ENCODE measurements around the gene GDF10. TPM values are rescaled to one million over a fixed set of nuclear protein-coding genes. Genes with fewer than 3 reads are reported as not detected.

The GDF10 gene, protein sequence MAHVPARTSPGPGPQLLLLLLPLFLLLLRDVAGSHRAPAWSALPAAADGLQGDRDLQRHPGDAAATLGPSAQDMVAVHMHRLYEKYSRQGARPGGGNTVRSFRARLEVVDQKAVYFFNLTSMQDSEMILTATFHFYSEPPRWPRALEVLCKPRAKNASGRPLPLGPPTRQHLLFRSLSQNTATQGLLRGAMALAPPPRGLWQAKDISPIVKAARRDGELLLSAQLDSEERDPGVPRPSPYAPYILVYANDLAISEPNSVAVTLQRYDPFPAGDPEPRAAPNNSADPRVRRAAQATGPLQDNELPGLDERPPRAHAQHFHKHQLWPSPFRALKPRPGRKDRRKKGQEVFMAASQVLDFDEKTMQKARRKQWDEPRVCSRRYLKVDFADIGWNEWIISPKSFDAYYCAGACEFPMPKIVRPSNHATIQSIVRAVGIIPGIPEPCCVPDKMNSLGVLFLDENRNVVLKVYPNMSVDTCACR
- total RNA-seq, result 1 to 10 TPM in 1 of 4 donors, under 1 TPM in 3; 0.48 to 2.4 (median 0.66) TPM

DNA sequence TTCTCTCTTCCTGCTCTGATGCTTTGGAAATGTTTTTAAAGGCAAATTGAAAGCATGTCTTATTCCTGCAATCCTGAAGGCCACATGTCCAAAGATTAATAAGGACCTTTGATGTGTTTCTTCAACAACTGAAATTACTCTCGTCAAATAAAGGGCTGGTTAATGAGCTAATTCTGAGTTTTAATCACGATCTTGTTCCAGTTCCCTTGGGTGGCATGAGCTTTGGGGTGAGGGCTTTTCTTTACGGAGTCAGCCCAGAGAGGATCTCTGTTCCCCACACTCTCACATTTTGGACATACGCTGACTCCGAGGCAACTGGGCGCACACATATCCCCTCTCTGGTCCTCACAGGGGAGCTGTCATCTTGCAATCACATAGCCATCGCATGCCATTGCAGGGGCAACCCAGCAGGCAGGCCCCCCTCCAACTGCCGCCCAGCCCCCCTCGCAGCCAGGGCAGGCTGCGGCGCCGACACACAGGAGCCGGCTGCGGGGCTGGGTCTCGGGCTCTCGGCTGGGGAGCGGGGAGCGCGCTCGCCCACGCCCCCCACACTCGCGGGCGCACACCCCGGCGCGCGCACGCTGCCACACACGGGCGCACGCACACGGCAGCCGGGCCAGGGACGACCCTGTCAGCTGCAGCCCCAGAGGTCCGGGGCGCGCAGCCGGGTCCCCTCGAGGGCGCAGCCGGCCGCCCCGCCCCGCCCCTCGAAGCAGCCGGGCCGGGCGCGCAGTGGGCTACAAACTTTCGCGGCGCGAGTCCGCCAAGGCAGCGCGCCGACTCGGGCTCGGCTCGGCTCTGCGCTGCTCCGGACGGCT, at the start of gene GDF10:
TSS of gene GDF10 (plus strand) at position 587 of the 818 bp plus-strand sequence. CDS start 455 bp downstream, outside the sequence.
- no peak for ATAC-seq (ENCODE audit: low FRiP score)
- TF ChIP-seq, protein P1, sequence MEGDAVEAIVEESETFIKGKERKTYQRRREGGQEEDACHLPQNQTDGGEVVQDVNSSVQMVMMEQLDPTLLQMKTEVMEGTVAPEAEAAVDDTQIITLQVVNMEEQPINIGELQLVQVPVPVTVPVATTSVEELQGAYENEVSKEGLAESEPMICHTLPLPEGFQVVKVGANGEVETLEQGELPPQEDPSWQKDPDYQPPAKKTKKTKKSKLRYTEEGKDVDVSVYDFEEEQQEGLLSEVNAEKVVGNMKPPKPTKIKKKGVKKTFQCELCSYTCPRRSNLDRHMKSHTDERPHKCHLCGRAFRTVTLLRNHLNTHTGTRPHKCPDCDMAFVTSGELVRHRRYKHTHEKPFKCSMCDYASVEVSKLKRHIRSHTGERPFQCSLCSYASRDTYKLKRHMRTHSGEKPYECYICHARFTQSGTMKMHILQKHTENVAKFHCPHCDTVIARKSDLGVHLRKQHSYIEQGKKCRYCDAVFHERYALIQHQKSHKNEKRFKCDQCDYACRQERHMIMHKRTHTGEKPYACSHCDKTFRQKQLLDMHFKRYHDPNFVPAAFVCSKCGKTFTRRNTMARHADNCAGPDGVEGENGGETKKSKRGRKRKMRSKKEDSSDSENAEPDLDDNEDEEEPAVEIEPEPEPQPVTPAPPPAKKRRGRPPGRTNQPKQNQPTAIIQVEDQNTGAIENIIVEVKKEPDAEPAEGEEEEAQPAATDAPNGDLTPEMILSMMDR (IDR thresholded peaks at IDR 0.05), result no peak

GRCh38 chr10:47252093-47252780, 47.8 kb upstream of the GDF10 start:
- no peak for DNase-seq (ENCODE audit: low spot score)
- TF ChIP-seq, protein P1 (IDR thresholded peaks at IDR 0.05), result no peak
- ATAC-seq (ENCODE audit: low FRiP score), result no peak

More for the DNA sequence above, at the start of gene GDF10:
- DNase-seq (ENCODE audit: low spot score), result no peak

DNA sequence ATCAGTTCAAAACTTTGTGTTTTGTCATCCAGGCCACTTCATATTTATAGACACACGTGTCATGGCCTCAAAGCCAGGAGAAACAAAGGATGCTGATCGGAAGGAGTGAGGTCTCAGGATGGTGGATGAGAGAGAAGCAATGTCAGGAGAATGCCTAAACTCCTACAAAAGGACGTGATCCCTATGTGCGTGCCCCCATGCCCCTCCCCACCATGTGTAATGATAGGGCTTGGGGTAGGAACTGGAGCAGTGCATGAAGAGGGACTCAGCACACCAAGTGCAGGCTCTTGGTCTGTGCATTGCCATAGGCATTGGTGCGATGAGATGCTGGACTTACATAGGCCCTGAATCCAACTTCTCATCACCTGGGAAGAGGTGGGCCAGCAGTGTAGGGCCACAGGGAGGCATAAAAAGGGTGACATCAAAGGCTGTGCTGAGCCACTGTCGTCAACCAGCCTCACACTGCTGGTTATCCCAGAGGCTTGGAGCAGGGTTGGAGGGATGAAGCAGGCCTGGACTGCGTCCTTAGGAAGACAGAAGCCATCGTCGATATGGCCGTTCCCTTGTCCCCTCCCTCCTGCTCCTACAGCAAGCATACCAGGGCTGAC, 46.9 kb upstream of the GDF10 start:
- TF ChIP-seq, protein P1 (IDR thresholded peaks at IDR 0.05), result no peak
- ATAC-seq (ENCODE audit: low FRiP score), result no peak
- DNase-seq (ENCODE audit: low spot score), result no peak

DNA sequence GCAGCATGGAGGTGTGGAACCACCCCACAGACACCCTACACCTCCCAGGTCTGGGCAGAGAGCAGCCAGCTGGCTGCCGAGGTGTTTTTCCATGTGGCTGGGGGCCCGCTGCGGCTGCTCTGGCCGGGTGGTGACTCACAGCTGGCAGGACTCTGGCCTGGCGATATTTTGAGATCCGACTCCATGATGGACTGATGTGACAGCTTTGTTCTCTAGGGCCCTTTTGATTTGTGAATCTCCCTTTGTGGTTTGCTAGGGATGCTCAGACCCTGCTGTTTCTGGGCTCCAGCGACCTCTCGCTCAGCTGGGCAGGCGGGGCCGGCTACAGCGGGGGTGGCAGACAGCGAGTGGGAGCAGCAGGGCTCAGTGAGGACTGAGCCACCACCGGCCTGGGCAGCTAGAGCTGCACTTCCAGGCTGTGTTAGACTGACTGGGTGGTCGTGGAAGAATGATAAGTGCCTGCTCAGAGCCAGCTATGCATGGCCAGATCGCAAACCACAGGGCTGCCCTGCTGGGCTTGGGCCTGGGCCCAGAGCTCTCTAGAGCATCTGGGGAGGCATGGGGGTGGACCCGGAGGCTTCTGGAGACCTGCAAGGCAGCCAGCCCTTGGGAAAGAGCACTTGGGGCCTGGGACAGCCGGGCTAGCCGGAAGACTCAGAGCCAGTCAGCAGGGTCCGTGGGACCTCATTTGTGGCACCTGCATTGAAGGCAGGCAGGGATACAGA, 46.2 kb upstream of the GDF10 start:
- ATAC-seq (ENCODE audit: low FRiP score) (no peak), DNase-seq (ENCODE audit: low spot score) (no peak)
- TF ChIP-seq, protein P1 (IDR thresholded peaks at IDR 0.05), result no peak

DNA sequence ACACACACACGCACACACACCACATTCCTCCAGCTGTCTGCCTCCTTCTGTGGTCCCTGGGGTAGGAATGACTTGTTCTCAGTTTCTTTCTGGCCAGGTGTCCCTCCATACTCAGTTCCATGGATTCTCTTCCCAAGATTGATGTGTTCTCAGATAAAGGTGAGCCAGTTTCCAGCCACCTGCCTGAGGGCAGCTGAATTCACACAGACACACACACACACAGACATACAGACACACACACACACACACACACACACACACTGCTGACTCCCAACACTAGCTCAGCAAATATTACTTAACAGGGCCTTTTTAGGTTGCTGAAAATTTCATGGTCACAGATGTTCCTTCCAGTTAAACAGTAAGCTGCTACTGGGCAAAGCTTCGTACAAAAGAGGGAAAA, 45.4 kb upstream of the GDF10 start:
- no peak for DNase-seq (ENCODE audit: low spot score)
- ATAC-seq (ENCODE audit: low FRiP score), result no peak
- TF ChIP-seq, protein P1 (IDR thresholded peaks at IDR 0.05), result no peak
